Measurements from ENCODE around the gene MESD.

MESD gene

DNA sequence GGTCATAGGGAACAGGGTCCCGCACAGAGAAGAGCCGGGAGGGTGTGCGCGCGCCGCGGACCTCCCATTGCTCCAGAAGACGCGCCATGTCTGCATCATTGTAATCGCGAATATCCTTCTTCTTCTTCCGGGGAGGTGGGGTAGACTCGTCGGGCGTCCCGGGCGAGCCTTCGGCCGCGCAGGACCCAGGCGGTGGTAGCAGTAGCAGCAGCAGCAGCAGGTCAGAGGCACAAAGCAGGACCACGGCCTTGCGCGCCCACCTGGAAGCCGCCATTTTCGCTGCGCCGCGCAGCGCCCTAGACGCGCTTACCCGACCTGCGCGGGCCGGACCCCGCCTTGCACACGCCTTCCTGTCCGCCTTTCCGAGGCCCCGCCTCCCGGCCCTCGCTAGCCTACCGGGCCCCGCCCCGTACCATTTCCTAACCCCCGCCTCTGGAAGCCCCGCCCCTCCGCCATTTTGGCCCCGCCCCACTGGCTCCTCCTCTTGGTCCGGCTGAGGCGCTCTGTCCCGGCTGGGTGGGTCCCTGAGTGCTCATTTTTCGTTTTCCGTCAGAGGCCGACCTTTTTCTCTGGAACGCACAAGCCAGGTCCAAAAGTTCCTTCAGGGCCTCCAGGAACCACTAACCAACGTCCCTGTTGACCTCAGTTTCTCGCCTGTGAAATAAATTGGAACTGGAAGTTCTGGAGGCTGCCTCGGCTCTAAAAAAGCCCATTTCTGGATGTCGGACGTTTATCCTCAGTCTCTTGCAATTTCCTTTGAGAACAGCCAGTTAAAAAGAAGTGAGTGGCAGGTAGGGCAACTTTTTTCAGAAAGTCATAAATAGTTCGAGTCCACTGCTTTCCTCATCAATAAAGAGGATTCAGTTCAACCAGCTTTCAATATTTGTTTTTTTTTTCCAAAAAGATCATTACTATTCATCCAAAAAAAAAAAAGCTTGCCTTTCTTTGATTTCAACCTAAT lies at the start of gene MESD:
TSS of gene MESD (minus strand) at position 302 of the 961 bp plus-strand sequence. CDS start at position 274, 28 bp downstream.
- peak; percentile 98 for DNase-seq

DNA sequence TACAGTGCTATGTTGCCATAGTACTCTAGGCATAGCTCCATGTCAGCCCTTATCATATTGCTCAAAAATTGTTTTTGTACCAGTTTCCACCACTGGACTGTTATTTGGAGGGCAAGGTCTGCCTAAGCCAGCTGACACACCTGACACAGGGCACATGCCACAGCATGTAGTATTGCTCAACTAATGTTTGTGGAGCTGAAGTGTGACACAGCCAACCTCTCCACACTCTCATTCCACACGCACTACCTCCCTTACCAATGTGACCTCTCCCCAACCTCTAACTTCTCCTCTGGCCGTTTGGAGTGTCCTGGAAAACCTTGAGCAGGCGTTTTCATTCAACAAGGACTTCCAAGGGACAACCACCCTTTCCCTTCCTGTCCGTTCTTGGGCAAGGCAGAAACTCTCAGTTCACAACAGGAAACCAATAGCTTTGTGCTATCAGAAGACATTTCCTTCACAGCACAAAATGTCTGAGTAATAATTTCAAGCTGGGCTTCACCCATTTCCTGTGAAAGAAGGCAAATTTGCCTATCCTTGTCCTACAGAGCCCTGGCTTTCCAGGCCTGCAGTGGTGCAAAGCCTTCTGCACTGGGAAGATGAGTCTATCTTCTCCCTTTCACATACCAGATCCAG lies 49.5 kb upstream of the MESD start:
- DNase-seq: no peak

DNA sequence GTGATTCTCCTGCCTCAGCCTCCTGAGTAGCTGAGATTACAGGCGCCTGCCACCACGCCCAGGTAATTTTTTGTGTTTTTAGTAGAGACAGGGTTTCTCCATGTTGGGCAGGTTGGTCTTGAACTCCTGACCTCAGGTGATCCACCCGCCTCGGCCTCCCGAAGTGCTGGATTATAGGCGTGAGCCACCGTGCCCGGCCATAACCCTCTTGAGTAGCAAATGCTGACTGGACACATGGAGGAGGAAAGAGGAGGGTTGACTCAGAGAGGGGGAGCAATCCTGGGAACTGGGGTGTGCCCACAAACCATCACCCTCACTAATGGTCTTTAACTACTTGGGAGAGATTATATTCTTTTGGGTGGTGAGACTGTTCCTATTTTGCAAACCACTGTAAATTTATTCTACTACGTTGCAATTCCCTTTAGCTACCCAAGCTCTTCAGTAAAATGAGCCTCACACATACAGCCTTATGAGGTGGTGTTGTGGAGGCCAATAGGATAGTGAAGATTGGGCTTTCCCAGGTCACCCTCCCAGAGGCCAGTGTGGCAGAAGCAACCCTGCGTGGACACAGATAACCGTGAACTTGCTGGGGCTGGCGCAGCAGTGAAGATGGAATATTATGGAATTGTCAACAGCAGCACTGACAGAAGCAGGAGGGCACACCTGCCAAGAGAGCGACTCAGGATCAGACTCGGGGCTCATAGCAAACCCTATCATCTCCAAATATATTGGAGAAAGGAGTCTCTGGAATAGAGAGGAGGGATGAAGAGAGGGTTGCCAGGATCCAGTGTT lies 48.5 kb upstream of the MESD start:
- no peak for DNase-seq

DNA sequence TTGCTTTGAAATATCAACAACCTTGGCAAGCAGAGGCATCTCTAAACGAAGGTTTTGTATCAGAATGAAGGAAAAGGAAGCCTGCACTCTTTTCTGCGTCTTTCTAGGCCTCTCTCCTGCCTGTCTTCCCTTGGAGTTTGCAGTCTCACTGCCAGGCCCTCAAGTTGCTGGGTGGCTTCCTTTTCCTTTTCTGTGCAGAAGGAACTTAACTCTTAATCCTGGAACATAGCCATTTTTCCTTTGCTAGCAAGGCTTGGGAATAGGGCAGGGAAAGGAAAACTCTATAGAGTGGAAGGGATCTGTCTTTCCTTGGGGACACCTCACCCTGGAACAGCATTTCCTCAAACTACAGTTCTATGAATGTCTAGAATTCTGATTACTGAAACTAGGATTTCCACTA lies 43.9 kb upstream of the MESD start:
- no peak for DNase-seq

DNA sequence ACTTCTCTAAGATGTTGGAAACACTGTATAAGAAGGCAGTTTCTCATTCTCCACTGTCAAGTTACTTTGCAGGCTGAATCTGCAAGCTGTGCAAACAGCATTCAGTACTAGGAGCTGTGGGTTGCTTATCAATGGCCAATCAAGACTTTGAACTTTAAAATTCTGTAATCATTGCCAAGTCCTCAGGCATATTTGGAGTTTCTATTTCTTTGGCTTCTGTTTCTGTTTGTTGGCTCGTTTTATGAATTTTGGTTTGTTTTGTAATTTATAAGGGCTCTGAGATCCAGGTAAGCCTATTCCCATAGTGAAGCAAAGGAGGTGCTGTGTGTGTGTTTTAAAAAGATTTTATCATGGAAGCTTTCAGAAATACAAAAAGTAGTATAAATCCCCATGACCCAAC lies 43.2 kb upstream of the MESD start:
- no peak for DNase-seq

DNA sequence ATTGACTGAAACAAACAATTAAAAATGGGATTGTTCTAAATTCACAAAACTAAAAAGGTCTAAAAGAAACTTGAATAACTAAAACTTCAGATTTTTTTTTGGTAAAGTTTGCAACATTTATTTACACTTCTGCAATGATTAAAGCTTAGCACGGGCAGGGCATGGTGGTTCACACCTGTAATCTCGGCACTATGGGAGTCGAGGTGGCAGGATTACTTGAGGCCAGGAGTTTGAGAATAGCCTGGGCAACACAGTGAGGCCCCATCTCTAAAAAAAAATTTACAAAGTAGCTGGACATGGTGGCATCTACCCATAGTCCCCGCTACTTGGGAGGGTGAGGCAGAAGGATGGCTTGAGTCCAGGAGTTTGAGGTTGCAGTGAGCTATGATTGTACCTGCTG lies 42.7 kb upstream of the MESD start:
- no peak for DNase-seq

DNA sequence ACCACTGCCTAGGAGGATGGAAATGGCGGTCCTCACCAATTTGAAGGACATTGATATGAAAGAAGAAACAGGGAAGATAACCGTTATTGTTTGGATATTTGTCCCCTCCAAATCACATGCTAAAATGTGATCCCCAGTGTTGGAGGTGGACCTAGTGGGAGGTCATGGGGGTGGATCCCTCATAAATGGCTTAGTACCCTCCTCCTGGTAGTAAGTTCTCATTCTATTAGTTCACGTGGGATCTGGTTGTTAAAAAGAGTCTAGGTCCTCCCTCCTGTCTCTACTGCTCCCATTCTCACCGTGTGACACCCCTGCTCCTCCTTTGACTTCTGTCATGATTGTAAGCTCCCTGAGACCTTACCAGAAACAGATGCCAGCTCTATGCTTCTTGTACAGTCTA lies 41.6 kb upstream of the MESD start:
- DNase-seq: no peak

DNA sequence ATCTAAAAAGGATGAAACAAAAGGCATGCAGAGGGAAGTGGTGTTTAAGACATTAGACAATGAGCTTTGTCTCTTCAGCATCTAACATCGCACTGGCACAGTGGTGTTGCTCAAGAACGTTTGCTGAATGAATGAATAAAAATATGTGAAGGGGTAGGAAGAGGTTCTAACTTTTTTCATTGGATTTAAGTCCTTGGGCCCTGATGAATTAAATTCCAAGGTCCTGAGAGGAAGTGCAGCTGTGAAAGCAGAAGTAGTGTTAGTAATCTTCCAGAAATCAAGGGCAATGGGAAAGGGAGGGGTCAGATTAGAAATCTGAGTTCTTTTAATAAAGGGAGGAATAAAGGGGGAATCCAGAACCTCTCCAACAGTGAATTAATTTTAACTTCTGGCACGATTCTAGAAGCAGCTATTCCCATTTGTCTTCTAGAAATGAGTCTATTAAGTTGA lies 40.7 kb upstream of the MESD start:
- no peak for DNase-seq

DNA sequence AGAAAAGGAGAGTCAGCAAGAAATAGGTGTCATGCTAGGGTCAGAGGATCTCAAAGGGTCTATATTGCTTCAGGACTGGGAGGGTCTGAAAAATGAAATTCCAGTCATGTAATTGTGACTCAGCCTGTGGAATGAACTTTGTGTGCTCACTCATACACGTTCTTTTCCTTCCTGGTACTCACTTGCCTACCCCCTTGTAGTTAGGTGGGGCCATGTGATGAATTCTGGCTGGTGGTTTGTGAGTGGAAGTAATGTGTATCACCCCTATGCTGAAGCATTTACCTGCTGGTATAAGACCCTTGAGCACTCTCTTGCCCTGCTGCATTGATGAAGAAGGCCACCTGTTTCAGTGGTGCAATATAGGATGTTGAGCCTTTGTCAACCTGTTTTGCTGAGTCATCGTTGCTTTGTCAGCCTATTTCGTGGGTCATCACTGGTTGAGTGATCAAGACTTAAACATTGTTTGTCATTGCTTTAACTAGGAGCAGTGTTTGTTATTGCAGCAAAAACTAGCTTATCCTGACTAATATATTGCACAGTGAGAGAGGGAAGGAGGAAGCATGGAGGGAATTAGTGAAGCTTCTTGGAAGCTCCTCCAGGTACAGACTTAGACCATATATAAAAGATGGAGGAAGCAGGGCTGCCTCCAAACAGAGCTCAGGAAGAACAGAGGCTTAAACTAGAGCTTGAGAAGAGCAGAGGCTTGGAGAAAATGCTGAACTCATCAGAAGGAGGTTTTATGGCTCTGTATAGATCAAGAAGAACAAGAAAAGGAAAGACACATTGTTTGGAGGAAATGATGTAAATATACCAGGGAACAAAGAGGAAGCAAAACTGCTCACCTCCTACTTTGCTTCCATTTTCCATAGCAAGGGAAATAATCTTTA lies 40.0 kb upstream of the MESD start:
- DNase-seq: no peak

DNA sequence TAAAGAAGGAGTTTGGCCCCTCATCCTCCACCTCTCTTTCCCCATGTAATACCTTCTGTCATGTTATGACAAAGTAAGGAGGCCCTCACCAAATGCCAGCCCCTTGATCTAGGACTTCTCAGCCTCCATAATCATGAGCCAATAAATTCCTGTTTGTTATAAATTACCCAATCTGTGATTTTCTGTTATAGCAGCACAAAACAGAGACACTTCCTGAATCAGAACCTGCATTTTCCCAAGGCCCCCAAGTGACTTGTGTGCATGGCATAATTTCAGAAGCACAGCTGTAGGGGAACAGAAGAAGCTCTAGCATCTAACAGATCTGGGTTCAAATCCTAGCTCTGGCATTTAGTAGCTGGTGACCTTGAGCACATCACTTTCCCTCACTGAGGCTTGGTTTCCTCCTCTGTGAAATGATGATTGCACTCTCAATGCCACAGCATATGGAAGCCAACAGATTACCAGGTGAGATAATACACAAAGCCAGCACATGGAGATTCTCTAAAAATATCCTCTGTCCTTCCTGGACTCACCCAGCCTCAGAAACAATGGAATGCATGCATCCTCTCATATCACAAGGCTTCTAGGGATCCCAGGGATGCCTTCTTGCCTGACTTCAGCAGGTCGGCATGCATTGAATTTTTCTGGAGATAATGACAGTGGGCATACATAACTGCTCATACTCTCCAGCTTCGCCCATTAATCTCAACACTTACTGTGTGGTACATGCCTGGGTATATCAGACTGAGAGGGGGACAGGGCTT lies 37.4 kb upstream of the MESD start:
- DNase-seq: no peak

DNA sequence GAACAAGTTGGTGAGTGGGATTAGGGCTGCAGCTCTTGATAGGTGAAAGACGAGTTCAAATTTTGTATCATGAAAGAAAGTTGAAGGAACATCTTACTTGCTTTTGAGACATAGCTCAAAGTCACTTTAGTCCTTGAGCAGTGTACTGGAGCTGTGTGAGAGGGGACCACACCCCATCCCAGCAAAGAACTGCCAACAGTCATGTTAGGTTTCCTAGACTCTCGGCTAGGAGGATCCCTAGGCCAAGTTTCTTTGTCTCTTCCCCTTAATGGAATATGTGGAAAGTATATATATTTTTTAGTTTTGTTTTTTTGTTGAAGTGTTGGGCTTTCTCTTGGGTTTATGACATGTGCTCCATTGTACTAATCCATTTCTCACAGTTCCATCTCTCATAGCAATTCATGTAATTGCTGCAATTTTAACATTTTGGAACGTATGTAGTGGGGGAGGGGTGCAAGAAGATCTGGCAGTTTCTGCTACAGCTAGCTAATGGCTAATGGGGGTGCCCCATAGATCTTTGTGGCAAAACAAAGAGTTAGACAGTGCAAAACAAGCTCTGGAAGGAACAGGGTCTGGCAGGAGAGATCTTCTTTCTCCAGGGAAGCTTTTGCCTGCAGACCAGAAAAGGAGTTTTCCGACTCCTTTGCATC lies 36.2 kb upstream of the MESD start:
- DNase-seq: no peak

DNA sequence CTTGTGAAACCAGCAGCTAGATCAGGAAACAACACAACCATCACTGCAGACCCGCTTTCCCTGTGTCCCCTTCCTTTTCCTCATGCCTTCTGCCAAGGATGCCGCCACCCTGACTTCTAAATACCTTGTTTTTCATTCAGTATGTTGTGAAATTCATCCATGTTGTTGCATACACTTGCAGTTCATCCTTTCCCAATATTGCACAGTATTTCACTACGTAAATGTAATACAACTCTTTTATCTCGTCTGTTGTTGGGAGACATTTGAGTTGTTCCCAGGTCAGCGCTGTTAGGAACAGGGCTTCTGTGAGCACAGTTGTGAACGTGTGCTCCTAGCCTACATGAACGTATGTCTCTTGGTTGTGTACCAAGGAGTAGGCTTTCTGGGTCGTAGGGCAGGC lies 35.3 kb upstream of the MESD start:
- DNase-seq: no peak

DNA sequence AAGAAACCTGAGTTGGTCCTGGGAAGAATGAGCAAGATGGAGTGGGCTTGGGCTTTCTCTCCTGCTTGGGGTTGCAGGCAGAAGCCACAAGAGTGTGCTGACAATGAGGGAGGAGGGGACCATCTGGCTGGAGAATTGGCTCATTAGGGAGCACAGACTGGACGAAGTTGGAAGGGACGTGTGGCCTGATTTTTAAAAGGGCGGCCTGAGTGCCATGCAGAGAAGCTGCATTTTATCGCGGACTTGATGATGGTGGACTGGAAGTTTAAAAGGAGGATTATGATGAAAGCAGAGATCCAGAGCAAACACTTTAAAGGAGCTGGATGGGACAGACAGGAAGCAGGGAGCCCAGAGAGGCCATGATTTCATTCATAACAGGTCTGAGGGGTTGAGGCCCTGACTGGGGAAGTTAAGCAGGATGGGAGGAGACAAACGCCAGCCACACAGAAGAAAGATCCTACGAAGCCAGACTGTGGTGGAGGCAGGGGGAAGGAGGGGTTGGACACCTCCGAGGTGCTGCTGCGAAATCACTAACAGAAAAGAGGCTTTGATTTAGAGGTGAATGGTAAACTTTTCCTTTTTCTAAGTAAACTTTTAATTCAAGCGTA lies 34.8 kb upstream of the MESD start:
- peak; percentile 81 for DNase-seq

DNA sequence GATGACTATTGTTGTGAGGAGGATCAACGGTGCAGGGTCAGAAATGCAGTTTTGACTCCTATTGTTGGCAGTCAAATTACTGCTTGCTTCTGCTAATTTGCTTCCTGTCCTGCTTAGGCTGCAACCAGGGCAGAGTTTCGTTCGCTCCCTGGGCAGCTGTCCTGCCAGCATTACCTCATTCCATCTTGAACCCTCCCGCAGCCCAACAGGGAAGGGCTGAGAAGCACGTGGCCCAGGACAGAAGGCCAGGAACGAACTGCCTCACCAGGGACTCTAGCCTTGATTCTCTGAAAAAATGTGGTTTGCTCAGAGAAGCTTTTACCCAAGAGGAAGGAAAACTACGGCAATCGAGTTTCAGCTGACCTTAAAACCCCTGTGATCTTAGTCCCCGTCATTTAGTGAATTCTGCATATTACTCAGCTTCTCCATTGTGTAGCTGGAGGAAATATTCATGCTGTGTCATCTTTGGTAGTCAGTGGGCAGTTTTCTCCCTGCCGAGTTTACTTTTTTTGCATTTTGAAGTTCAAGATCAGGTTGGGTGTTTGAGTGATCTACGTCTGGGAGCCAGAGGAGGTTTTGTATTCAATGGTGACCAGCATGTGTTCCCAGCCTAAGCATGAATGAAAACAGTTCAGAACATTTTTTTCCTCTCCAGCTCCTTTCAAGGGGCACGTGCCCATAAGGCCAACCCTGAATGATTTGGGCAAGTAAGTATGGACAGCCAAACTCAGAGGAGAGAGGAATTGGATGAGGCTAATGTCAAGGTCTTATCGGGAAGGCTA lies 34.1 kb upstream of the MESD start:
- peak; percentile 64 for DNase-seq

DNA sequence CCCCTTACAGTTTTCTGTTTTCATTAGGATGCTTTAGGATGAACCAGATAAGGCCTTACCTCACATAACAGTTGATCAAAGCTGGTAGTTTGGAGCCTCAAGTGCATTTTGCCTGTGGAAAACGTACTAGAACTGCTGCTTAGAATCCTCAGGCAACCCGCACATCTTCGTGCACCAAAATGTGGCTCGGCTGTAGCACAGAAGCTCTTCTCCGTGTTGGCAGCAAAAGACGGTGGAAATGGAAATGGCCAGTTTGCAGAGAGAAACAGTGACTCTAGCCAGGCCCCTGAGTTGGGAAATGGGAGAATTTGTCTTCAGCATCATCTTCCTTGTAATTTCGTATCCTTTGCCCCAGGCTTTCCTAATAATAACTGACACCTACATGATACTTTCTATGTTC lies 31.7 kb upstream of the MESD start:
- DNase-seq: no peak

DNA sequence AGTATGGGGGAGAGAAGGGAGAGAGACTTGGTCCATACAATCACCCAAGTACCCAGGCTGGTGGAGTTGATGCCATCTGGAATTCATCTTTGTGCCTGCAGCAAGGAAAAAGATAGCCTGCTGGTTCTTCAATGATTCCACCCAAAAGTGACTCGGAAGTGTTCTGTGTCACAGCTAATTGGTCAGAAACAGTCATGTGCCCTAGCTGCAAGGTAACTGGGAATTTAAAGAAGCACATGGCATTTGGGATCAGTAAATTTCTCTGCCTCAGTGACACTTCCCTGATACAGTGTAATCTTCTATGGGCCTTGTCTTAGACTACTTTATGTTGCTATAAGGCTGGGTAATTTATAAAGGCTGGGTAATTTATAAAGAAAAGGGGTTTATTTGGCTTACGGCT lies 28.6 kb upstream of the MESD start:
- no peak for DNase-seq

DNA sequence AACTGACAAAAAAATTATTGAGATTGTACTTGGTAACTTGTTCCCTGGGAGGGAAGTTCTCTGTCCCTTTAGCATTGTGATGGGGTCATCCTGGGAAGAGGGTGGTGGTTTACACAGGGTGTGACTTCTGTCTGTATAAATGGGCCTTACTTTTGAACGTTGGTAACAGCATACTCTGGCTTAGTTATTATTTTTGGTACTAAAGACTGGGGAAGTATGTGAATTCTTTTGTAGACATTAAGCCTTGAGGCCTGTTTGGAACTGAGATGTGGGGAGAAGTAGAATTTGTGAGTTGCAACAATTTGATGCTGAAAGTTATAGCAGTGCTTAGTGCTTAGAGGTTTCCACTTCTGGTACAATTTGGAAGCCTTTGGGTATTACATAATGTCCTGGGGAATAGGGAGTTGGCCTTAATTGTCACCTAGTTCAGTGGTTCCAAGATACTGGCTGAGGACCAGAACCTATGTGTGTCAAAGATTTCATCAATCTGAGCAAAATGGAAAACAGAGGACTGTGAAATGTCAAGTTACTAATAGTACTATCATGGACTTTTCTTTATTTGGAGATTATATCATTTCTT lies 27.0 kb upstream of the MESD start:
- DNase-seq: no peak

DNA sequence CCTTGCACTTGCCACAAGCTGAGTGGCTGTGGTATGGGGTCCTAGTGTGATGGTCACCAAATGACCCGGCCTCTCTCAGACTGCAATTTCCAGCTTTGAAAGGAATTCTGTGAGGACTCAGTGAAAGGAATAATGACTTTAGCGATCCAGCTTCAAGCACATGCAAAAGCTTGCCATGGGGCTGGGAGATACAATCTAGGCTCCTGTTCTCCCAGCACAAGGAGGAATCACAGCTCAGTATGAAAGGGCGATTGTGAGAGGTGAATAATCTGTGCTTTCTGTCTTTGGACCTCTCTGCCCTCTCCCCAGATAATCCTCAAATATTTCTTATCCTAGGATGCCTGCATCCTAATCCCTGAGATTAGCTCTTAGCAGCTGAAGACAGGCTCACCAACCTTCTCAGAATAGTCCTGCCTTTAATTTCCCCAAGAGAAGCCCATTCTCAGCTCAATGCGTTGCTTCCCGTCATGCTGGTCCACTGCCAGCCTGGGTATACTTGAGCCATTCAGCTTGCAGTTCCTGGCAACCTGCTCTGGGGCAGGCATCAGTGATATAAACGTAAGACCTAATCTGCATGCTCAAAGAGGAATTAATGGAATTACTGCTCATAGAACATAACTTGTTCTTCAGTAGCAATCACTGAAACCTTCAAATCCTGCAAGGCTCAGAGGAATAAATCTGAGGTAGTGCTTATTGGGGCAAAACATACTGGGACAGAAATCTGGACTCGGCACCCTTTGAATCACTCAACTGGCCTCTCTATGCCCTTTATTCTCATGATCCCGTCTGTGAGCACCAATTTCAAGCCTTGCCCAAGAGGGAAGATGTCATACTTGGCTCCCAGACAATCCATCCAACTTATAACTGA lies 26.2 kb upstream of the MESD start:
- DNase-seq: peak; percentile 30

Measured in eye (tissue), 1 donor.